ENCODE measurements around the gene PNKP.

PNKP gene

GRCh38 chr19:49866933-49867782 is at the start of gene PNKP:
TSS of gene PNKP (minus strand) at chr19:49867576. CDS start at chr19:49867204, 372 bp downstream.
- peak; percentile 84 to 89 for DNase-seq (ENCODE audit: extremely low read depth in 1 of 2, low read depth in 1 of 2)

- DNase-seq (ENCODE audit: extremely low read depth in 1 of 2, low read depth in 1 of 2): no peak
These were observed 47.9 kb upstream of the PNKP start for GRCh38 chr19:49915271-49915670.

GRCh38 chr19:49913720-49914119 is 46.3 kb upstream of the PNKP start:
- no peak for DNase-seq (ENCODE audit: extremely low read depth in 1 of 2, low read depth in 1 of 2)

- DNase-seq (ENCODE audit: extremely low read depth in 1 of 2, low read depth in 1 of 2): no peak
These were observed 45.7 kb upstream of the PNKP start for GRCh38 chr19:49912965-49913685.

DNA sequence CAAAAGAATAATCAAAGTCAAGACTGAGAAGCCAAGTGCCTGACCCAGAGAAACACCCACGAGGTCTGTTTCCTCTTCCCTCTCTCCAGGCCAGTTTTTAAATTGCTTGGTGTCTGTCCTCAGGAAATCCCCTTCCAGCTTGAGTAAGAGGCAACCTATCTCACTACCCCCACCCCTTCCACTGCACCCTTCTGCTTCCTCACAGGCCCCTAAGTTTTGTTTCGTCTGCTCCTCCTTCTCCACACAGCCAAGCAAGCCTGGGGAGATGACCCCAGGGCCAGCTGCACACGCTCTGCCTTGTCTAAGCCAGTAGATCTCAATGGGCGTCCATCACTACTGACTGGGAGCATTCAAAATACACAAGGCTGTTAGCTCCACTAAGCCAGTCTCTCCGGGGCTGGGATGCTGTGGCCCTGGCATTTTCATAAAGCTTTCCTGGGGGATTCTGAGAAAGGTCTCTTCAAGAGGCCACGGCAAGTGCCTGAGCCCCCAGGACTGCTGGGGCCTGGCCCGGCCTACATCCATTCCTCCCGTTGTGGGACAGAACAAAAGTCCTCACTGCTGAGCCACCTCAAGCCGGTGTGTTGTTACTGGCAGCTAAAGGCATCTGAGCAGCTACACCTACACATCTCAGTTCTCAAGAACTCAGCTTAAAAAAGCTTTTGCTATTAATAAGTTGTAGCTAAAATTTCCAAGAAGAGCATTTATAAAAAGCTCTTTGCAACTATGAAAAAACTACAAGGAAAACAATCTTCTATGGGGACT is 44.2 kb upstream of the PNKP start:
- peak in 1 of 2 donors; percentile 42 for DNase-seq (ENCODE audit: extremely low read depth in 1 of 2, low read depth in 1 of 2)

GRCh38 chr19:49910179-49910578 is 42.8 kb upstream of the PNKP start:
- DNase-seq (ENCODE audit: extremely low read depth in 1 of 2, low read depth in 1 of 2): no peak

- no peak for DNase-seq (ENCODE audit: extremely low read depth in 1 of 2, low read depth in 1 of 2)
These were observed 41.4 kb upstream of the PNKP start for GRCh38 chr19:49908480-49909420.

DNA sequence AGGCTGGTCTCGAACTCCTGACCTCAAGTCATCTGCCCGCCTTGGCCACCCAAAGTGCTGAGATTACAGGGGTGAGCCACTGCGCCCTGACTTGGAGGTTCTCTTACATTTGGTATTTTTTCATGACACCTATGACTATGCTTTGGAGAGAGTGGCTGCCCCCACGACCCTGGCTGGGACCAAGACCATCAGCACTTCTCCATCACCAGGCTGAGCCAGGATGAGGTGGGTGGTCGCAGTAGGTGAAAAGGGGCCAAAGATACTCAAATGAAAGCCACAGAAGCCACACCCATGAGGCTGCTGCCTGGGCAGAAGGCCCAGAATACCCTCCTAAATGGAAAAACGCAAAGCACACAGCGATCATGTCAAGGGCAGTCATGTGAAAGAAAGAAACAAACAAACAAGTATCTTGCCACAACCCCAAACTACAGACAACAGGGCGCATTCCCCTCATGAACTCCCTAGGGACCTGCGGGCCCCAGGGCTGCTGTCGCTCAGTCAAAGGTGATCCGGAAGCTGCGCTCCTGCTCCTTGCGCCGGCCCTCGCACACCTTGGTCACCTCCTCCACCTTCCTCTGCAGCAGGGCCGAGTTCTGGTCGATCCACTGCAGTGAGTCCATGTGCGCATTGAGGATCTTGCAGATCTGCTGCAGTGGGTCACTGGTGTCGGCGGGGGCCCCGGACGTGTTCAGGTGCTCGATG is 40.5 kb upstream of the PNKP start:
- DNase-seq (ENCODE audit: extremely low read depth in 1 of 2, low read depth in 1 of 2): no peak

DNA sequence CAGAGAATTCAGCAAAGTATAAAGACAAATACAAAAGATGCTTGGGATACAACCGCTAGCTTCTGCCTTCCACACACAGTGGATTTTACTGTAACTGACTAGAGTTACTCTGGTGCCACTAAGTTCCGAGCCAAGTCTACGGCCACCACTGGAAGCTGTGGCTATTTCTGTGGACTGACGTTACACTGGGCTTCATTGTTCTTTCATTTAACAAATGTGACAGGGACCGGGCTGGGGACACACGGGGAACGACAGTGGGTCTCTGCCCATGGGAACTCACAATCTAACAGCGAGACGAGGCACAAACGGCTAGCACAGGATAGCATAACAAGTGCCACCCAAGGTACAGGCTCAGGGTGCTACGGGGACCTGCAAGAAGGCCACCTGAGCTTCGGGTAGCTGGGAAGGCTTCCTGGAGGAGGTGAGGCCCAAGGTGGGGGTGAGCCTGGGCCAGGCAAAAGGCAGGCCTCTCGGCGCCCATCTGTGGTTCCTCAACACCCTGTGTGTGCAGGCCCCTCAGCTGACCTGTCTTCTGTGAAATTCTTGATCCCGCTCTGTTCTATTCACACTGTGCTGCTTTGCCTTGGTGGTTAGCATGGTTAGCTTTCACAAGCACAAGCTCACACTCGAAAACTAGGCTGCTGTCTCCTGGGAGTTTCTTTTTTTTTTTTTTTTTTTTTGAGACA is 39.6 kb upstream of the PNKP start:
- DNase-seq (ENCODE audit: extremely low read depth in 1 of 2, low read depth in 1 of 2): no peak

GRCh38 chr19:49904136-49904535 is 36.8 kb upstream of the PNKP start:
- DNase-seq (ENCODE audit: extremely low read depth in 1 of 2, low read depth in 1 of 2): no peak

DNA sequence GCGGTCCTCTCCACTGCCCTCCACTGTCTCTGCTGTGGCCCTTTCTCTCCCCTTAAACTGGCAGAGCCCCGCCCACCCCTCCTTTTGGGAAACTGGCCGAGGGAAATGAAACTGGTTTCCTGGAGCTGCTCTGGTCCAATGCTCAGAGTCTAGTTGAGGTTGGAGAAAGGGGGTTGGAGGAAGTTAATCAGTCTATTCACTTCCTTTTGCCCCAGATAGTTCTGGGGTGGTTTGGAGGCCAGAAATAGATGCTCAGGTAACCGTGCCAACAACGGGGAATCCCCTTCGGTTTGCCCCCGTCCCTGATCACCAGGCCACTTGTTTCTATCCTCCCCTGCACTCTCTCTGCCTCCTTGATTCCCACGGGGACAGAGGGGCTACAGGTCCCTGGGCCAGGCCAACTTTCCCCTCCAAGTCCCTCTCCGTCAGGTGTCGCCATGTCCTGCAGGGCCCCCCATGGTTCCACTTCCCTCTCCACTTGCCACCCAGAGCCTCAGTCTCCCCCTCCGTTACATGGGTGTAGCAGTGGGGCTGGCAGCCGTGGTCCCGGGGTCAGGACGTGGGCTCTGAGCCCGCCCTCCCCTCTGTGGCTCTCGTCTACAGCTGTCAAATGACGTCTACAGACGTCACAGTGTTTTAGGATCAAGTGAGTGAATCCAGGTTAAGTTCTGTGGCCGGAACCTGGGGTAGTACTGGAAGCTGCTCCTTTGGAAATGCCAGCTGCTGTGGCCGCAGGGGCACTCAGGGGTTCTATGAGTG is 29.7 kb upstream of the PNKP start, which contains the start of gene IL4I1:
TSS of gene IL4I1 (minus strand) at position 25 of the 759 bp plus-strand sequence. CDS start 727 bp downstream, outside the sequence.
- peak; percentile 40 to 70 for DNase-seq (ENCODE audit: extremely low read depth in 1 of 2, low read depth in 1 of 2)

DNA sequence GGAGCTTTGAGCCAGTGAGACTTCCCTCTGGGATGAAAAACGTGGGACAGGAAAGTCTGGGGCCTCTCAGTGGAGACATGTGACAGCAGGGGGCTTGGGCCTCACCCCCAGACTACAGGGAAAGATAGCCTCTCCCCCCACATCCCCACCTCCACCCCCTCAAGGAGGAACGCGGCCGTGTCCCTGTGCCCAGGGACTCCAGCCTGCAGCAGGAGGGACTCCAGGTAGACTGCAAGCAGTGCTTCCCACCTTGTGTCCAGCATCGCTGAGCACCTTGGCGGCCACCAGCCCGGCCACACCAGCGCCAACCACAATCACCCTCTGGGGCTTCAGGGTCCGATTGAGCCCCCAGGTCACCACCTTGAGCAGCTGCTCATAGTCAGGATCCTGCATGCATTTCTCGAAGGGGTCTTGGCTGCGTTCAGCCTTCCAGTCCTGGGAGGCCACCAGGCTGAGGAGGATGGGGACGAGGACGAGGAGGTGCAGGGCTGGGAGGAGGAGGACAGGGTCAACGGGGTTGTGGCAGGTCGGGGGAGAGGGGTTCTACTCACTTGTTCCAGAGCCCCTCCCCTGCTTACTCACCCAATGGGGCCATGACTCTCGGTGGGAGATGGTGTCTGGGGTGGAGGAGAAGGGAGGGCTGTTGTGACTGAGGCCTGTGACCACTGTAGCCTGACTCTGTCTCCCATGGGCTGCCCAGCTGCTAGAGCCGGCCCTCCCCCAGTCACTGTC is 28.4 kb upstream of the PNKP start:
- peak in 1 of 2 donors; percentile 64 for DNase-seq (ENCODE audit: extremely low read depth in 1 of 2, low read depth in 1 of 2)

- peak in 1 of 2 donors; percentile 73 for DNase-seq (ENCODE audit: extremely low read depth in 1 of 2, low read depth in 1 of 2)
These were observed 27.6 kb upstream of the PNKP start for GRCh38 chr19:49894879-49895565.

DNA sequence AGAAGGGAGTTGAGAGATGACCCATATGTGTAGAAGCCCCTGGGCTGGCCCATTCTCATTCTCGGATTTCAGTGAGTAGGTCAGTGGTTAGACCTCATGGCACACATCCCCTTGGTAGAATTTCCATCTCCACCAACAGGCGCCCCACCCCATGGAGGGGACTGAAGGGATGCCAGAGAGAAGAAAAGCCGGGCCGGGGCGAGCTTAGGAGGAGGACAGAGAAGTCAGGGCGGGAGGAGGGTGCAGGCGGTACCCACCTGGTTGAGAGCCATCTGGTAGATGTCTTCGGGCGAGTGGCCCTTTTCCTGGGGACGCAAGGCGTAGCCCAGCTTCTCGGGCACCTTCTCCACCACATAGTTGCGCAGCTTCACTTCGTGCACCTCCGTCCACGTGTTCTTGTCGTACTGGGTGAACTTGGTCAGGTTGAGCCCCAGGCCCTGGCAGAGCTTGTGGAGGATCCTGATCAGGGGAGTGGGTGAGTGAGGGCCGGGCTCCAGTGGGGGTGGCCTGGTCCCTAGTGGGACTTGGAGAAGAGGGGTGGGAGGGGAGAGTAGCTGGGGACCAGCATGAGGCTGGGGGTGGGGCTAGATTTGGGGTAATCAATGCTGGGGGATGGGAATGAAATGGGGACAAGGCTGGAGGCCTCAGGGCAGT is 26.8 kb upstream of the PNKP start:
- peak in 1 of 2 donors; percentile 37 for DNase-seq (ENCODE audit: extremely low read depth in 1 of 2, low read depth in 1 of 2)

DNA sequence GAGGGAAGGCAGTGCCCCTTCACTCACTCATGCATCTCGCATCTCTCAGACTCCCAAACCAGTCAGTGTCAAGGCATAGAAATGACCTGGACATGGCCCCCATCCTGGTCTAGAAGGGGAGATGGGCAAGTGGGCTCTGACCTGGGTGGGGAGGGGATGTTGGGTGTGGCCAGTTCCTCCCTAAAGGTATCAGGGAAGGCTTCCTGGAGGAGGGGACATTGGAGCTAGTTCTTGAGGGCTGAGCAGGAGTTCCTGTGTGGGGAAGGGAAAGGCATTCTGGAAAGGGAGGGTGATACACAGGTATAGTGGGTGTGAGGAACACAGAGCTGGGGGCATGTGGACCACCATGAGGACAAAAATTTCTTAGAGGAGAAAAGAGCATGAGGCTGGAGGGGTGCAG is 25.3 kb upstream of the PNKP start:
- DNase-seq (ENCODE audit: extremely low read depth in 1 of 2, low read depth in 1 of 2): no peak

DNA sequence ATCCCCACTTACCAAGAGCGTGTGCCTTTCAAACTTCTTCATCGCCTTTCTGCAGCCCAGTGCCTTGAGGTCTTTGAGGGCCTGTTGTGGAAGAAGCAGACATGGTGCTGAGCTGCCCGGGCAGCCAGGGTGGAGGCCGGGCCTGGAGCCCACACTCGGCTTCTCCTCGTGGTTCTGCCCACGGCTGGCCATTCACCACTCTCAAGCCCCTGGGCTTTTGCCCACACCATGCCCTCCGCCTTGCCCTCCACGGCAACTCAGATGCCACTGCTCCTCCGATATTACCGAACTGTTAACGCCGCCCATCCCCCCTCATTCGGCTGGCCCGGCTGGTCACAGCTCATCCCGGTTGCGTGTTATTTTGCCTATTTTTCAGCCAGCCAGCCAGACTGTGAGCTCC is 24.0 kb upstream of the PNKP start:
- no peak for DNase-seq (ENCODE audit: extremely low read depth in 1 of 2, low read depth in 1 of 2)

Data from stimulated activated CD8-positive, alpha-beta memory T cell treated with anti-CD3 and anti-CD28 coated beads, Interleukin-7, amount 100 ng/mL, for 48 hours (primary cell).